A549 (cell line): Measurements from ENCODE around the gene DAGLA. TPM values are rescaled to one million over a fixed set of nuclear protein-coding genes. Genes with fewer than 3 reads are reported as not detected.

Experiments
- ATAC-seq, 2 experiments: fragments of 200-7000 bp in 1 of 2; fragments of >200 bp in 1 of 2; cut with Nextera tagmentation in 1 of 2; cut with Tn5 transposase in 1 of 2; 3 replicates each; pipeline versions ENCODE4 v1.8.0 to v1.9.1; 2018 to 2020; ENCODE audit warnings: mild to moderate bottlenecking in 1 of 2, moderate library complexity in 1 of 2
- CTCF ChIA-PET: fragments of 300-600 bp; sonication (Branson Sonifier 250); formaldehyde crosslinking; extraction: SDS; loops from one replicate; lab custom pipeline; 2021; ENCODE audit warnings: antibody characterized with exemption, inconsistent platforms; lab: Yijun Ruan, JAX
- POLR2A ChIA-PET: fragments of 350-600 bp; formaldehyde crosslinking; extraction: SDS; loops from one replicate; lab custom pipeline; 2021; ENCODE audit warnings: antibody characterized with exemption, inconsistent platforms; lab: Yijun Ruan, JAX
- DNase-seq, 2 experiments: peaks; one replicate each; pipeline versions ENCODE4 v3.0.0 to v3.0.0-alpha.2; 2011 to 2016; ENCODE audit warnings: low read depth in 1 of 2, low spot score in 1 of 2
- FAIRE-seq: peaks from 2 replicates; lab custom pipeline; 2011; peaks lifted over from hg19 to GRCh38; lab: Jason Lieb, UNC
- H3K27ac ChIP-seq, 2 experiments: fragments of >200 bp; sonication (Bioruptor Twin); formaldehyde crosslinking; 3 replicates each; pipeline ENCODE4 v1.5.1; 2016 to 2017
- H3K4me1 ChIP-seq: fragments of >200 bp; sonication (Bioruptor Twin); formaldehyde crosslinking; 3 replicates; pipeline ENCODE4 v1.6.1; 2016
- H3K4me2 ChIP-seq: fragments of >200 bp; sonication (Bioruptor Twin); formaldehyde crosslinking; 3 replicates; pipeline ENCODE4 v1.6.1; 2016
- H3K4me3 ChIP-seq: fragments of >200 bp; sonication (Bioruptor Twin); formaldehyde crosslinking; 3 replicates; pipeline ENCODE4 v1.5.1; 2016
- H3K9me3 ChIP-seq: fragments of >200 bp; sonication (Bioruptor Twin); formaldehyde crosslinking; 3 replicates; pipeline ENCODE4 v1.6.1; 2016
- BHLHE40 ChIP-seq: IDR thresholded peaks from 2 replicates; pipeline ENCODE4 v1.6.1; 2012; ENCODE audit warnings: low read depth, low read length, inconsistent platforms
- CBX2 ChIP-seq: fragments of 200-600 bp; sonication (generic); IDR thresholded peaks from 2 replicates; pipeline ENCODE4 v1.6.1; 2016; ENCODE audit warnings: low read depth, mild to moderate bottlenecking, borderline replicate concordance
- CEBPB ChIP-seq, 2 experiments: fragments of >200 bp in 1 of 2; sonication (Bioruptor Twin) in 1 of 2; formaldehyde crosslinking in 1 of 2; IDR thresholded peaks; 2 replicates each; pipeline ENCODE4 v1.6.1; 2012 to 2016
- CHD2 ChIP-seq: fragments of 150-350 bp; IDR thresholded peaks from 2 replicates; pipeline ENCODE4 v1.6.1; 2014; ENCODE audit warnings: low read length; ENCODE audit not compliant: partially characterized antibody
- CHD4 ChIP-seq: fragments of 200-600 bp; sonication (generic); IDR thresholded peaks from 2 replicates; pipeline ENCODE4 v1.6.1; 2016; ENCODE audit warnings: antibody characterized with exemption, mild to moderate bottlenecking, borderline replicate concordance
- EHF ChIP-seq: fragments of 250-450 bp; sonication (Bioruptor Pico); IDR thresholded peaks from 2 replicates; pipeline ENCODE4 v1.5.0; 2020; ENCODE audit warnings: mild to moderate bottlenecking
- ELK1 ChIP-seq: fragments of 150-350 bp; IDR thresholded peaks from 2 replicates; pipeline ENCODE4 v1.6.1; 2014; ENCODE audit warnings: low read depth, mild to moderate bottlenecking, low read length
- FOSB ChIP-seq: fragments of 250-450 bp; sonication (Bioruptor Pico); IDR thresholded peaks from 2 replicates; pipeline ENCODE4 v1.5.0; 2020; ENCODE audit warnings: mild to moderate bottlenecking, moderate library complexity
- FOXS1 ChIP-seq: fragments of 250-450 bp; sonication (Bioruptor Pico); IDR thresholded peaks from 2 replicates; pipeline ENCODE4 v1.5.0; 2020; ENCODE audit warnings: mild to moderate bottlenecking, moderate library complexity
- GATA3 ChIP-seq: IDR thresholded peaks from 2 replicates; pipeline ENCODE4 v1.6.1; 2012; ENCODE audit warnings: borderline replicate concordance
- HDAC2 ChIP-seq: fragments of 200-600 bp; sonication (generic); IDR thresholded peaks from 2 replicates; pipeline ENCODE4 v1.6.1; 2016
- HES2 ChIP-seq: fragments of >200 bp; sonication (Bioruptor Twin); formaldehyde crosslinking; IDR thresholded peaks from 2 replicates; pipeline ENCODE4 v1.6.1; 2016
- HEYL ChIP-seq: fragments of 250-450 bp; sonication (Bioruptor Pico); IDR thresholded peaks from 2 replicates; pipeline ENCODE4 v1.8.0; 2021; ENCODE audit warnings: mild to moderate bottlenecking, moderate library complexity
- MAZ ChIP-seq: fragments of 150-350 bp; IDR thresholded peaks from 2 replicates; pipeline ENCODE4 v1.6.1; 2014; ENCODE audit warnings: antibody characterized with exemption, low read depth, low read length, borderline replicate concordance
- MYC ChIP-seq: IDR thresholded peaks from 2 replicates; pipeline ENCODE4 v1.6.1; 2012; ENCODE audit warnings: mild to moderate bottlenecking, inconsistent platforms, low read length, improper control_type of control experiment, borderline replicate concordance
- PHF8 ChIP-seq: fragments of 200-600 bp; sonication (generic); IDR thresholded peaks from 2 replicates; pipeline ENCODE4 v1.6.1; 2016; ENCODE audit warnings: low read depth, mild to moderate bottlenecking, antibody characterized with exemption, moderate library complexity, borderline replicate concordance
- POLR2A ChIP-seq: IDR thresholded peaks from 2 replicates; pipeline ENCODE4 v1.6.1; 2012; ENCODE audit warnings: mild to moderate bottlenecking, low read length
- POLR2AphosphoS2 ChIP-seq: conservative IDR thresholded peaks from 2 replicates; pipeline ENCODE4 v1.6.1; 2012; ENCODE audit warnings: low read length, improper control_type of control experiment, inconsistent platforms
- RAD21 ChIP-seq, 2 experiments: fragments of >200 bp in 1 of 2; sonication (Bioruptor Twin) in 1 of 2; formaldehyde crosslinking in 1 of 2; IDR thresholded peaks in 1 of 2; conservative IDR thresholded peaks in 1 of 2; 2 replicates in 1 of 2; 3 replicates in 1 of 2; pipeline ENCODE4 v1.6.1; 2012 to 2018; ENCODE audit warnings: inconsistent platforms in 1 of 2
- RARB ChIP-seq: fragments of 250-450 bp; sonication (Bioruptor Pico); IDR thresholded peaks from 2 replicates; pipeline ENCODE4 v1.8.0; 2021; ENCODE audit warnings: mild to moderate bottlenecking, moderate library complexity
- TFCP2L1 ChIP-seq: fragments of 250-450 bp; sonication (Bioruptor Pico); IDR thresholded peaks from 2 replicates; pipeline ENCODE4 v1.5.0; 2021; ENCODE audit warnings: mild to moderate bottlenecking
- ZNF302 ChIP-seq: fragments of 250-450 bp; sonication (Bioruptor Pico); IDR thresholded peaks from 2 replicates; pipeline ENCODE4 v1.9.0; 2021; ENCODE audit warnings: inconsistent platforms, mild to moderate bottlenecking, moderate library complexity
- WGBS: methylation state at CpG from one replicate; pipeline ENCODE4 v1.1.6; 2017; ENCODE audit errors: missing lambda C conversion rate; 5-methylcytosine and 5-hydroxymethylcytosine counted together
- polyA plus RNA-seq, 4 experiments: library from polyadenylated mRNA; depleted of rRNA in 3 of 4; stranded (reverse); fragments of >200 nt; fragmentation: RNase III in 1 of 4; extraction: RNeasy Plus Mini Kit Qiagen cat#74134 plus additional on column Dnase treatment in 1 of 4; gene quantifications; 2 replicates in 3 of 4; 3 replicates in 1 of 4; pipeline ENCODE4 v1.2.3, GENCODE V29; 2011 to 2017
- TF ChIP-seq, protein P1 (sequence below): IDR thresholded peaks from 2 replicates; pipeline ENCODE4 v1.6.1; 2012
- TF ChIP-seq, protein P2 (sequence below): fragments of 250-450 bp; sonication (Bioruptor Pico); IDR thresholded peaks from 2 replicates; pipeline ENCODE4 v1.5.0; 2020; ENCODE audit warnings: low read depth, mild to moderate bottlenecking, moderate library complexity
- TF ChIP-seq, protein P3 (sequence below): fragments of 450-650 bp; IDR thresholded peaks from 2 replicates; pipeline ENCODE4 v1.6.1; 2014; ENCODE audit warnings: antibody characterized with exemption
- TF ChIP-seq, protein P4 (sequence below): IDR thresholded peaks from 2 replicates; pipeline ENCODE4 v1.6.1; 2012

The DAGLA gene
- polyA plus RNA-seq, 2 of the 4 experiments (the other 2 are of a cell fraction) = 0.93 to 2.5 TPM

DNA sequence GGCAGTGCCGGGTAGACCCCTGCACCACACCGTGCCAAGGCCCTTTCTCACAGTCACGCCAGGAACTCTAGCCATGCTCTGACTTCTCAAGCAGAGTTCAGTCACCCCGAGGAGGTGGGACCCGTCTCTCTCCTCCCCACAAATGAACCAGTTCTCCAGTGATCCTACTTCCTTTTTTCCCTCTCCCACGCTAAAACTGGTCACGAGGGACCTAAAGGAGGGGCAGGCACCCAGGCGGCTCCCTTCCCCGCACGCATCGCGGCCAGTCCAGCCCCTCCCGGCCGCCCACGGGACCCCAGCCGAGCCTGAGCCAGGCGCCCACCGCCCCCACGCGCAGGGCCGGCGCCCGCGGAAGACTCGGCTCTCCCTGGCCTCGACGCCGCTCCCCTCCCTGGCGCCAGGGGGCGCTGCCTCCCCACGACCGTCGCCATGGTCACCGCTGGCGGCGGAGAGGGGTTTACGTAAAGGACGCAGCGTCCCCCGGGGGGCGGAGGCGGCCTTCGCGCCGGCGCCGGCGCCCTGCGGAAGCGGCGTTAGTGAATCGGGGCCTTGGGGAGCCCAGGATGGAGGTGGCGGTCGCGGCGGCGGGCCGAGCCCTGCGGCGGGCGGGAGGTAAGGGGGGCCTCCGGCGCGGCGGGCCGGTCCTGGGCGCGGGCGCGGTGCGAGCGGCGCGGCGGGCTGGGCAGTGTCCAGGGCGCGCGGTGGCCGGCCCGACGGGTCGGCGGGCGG, at the start of gene DAGLA (continued):
- TF ChIP-seq HEYL (CRISPR knock-in tag) = no peak
- no peak for TF ChIP-seq HES2
- TF ChIP-seq, protein P1, sequence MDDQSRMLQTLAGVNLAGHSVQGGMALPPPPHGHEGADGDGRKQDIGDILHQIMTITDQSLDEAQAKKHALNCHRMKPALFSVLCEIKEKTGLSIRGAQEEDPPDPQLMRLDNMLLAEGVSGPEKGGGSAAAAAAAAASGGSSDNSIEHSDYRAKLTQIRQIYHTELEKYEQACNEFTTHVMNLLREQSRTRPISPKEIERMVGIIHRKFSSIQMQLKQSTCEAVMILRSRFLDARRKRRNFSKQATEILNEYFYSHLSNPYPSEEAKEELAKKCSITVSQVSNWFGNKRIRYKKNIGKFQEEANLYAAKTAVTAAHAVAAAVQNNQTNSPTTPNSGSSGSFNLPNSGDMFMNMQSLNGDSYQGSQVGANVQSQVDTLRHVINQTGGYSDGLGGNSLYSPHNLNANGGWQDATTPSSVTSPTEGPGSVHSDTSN = no peak
- TF ChIP-seq FOXS1 (CRISPR knock-in tag) = no peak
- peak; percentile 26 for TF ChIP-seq POLR2A
- TF ChIP-seq CHD2 = no peak
- no peak for TF ChIP-seq CEBPB (IDR thresholded peaks at IDR 0.05)
- TF ChIP-seq HDAC2 = no peak
- no peak for TF ChIP-seq CHD4
- TF ChIP-seq MYC = no peak
- TF ChIP-seq RARB (CRISPR knock-in tag) = no peak
- TF ChIP-seq FOSB (CRISPR knock-in tag) = no peak
- no peak for TF ChIP-seq ZNF302 (CRISPR knock-in tag)
- TF ChIP-seq MAZ = 0 out of 2 replicates have a peak, but pooled peaks have one; percentile 75
- no peak for TF ChIP-seq TFCP2L1
- TF ChIP-seq, protein P2, sequence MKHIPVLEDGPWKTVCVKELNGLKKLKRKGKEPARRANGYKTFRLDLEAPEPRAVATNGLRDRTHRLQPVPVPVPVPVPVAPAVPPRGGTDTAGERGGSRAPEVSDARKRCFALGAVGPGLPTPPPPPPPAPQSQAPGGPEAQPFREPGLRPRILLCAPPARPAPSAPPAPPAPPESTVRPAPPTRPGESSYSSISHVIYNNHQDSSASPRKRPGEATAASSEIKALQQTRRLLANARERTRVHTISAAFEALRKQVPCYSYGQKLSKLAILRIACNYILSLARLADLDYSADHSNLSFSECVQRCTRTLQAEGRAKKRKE (CRISPR knock-in tag) = no peak
- TF ChIP-seq GATA3 = no peak
- TF ChIP-seq BHLHE40 = no peak
- peak; percentile 71 to 75 for TF ChIP-seq RAD21 (conservative IDR thresholded peaks at IDR 0.05 in 1 of 2, IDR thresholded peaks at IDR 0.05 in 1 of 2)
- TF ChIP-seq, protein P3, sequence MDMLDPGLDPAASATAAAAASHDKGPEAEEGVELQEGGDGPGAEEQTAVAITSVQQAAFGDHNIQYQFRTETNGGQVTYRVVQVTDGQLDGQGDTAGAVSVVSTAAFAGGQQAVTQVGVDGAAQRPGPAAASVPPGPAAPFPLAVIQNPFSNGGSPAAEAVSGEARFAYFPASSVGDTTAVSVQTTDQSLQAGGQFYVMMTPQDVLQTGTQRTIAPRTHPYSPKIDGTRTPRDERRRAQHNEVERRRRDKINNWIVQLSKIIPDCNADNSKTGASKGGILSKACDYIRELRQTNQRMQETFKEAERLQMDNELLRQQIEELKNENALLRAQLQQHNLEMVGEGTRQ = no peak
- TF ChIP-seq CBX2 = no peak
- TF ChIP-seq ELK1 = no peak
- TF ChIP-seq PHF8 = no peak; the same call in 1 of the 2 replicates
- no peak for TF ChIP-seq EHF (CRISPR knock-in tag)

GRCh38 chr11:61632096-61632495, 48.1 kb upstream of the DAGLA start:
- Histone ChIP-seq H3K4me3 (no peak overlapping the region), H3K4me2 (no peak overlapping the region)
- FAIRE-seq (no peak), DNase-seq (no peak), ATAC-seq (no peak)
- TF ChIP-seq HEYL (CRISPR knock-in tag) (no peak), EHF (CRISPR knock-in tag) (no peak), MYC (no peak), POLR2AphosphoS2 (no peak), RARB (CRISPR knock-in tag) (no peak), ZNF302 (CRISPR knock-in tag) (no peak), CHD2 (no peak), PHF8 (no peak)
- TF ChIP-seq, protein P4, sequence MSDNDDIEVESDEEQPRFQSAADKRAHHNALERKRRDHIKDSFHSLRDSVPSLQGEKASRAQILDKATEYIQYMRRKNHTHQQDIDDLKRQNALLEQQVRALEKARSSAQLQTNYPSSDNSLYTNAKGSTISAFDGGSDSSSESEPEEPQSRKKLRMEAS = no peak
- TF ChIP-seq, all 56 proteins: peak for 0
- ChIA-PET POLR2A (no interaction called here), CTCF (interaction anchor here (0.6 to 10.4 kb wide), 6 partner anchors 36 to 762 kb away, joined by 3 to 141 read pairs (median 4); a partner anchor contains a TSS)
- H3K9me3 ChIP-seq = no peaks in the 10 kb centered on the region
- WGBS = 86% methylated on average over 12 of the region's 12 CpGs
- no peak overlapping the region for H3K27ac ChIP-seq
- no peaks in the 10 kb centered on the region for H3K4me1 ChIP-seq
